Activated CD8-positive, alpha-beta memory T cell treated with anti-CD3 and anti-CD28 coated beads, Interleukin-2, amount 50 U/mL, for 1 hour (primary cell): ENCODE results near the gene RFC3.
"Not testable (repeated sequence)": the region's sequence is repeated elsewhere in the genome, so short reads cannot be mapped to it uniquely, and the experiment has no call there.

Source experiments
- DNase-seq: peaks from one replicate; pipeline ENCODE4 v3.0.0-alpha.2; 2020; ENCODE audit errors: extremely low read depth

Gene RFC3

GRCh38 chr13:33817901-33818706 is at the start of gene RFC3:
RFC3 (plus strand) TSS chr13:33818149; CDS start chr13:33818179, 30 bp downstream.
- DNase-seq, result peak; percentile 70

- no peak for DNase-seq
Observed at GRCh38 chr13:33771296-33771695, 46.7 kb upstream of the RFC3 start.

GRCh38 chr13:33773790-33774462 is 44.0 kb upstream of the RFC3 start:
- no peak for DNase-seq

- DNase-seq, result no peak
Observed at GRCh38 chr13:33775339-33776108, 42.4 kb upstream of the RFC3 start.

- no peak for DNase-seq
Observed at GRCh38 chr13:33776239-33776881, 41.6 kb upstream of the RFC3 start.

- no peak for DNase-seq
Observed at GRCh38 chr13:33782631-33783030, 35.3 kb upstream of the RFC3 start.

- DNase-seq, result not testable (repeated sequence)
Observed at GRCh38 chr13:33783212-33783611, 34.7 kb upstream of the RFC3 start.

- no peak for DNase-seq
Observed at GRCh38 chr13:33784738-33785137, 33.2 kb upstream of the RFC3 start.

GRCh38 chr13:33785384-33785783 is 32.6 kb upstream of the RFC3 start:
- DNase-seq, result no peak

- DNase-seq, result no peak
Observed at GRCh38 chr13:33787051-33787591, 30.8 kb upstream of the RFC3 start.

- no peak for DNase-seq
Observed at GRCh38 chr13:33789066-33789606, 28.8 kb upstream of the RFC3 start.

- DNase-seq, result no peak
Observed at GRCh38 chr13:33789739-33790138, 28.2 kb upstream of the RFC3 start.

GRCh38 chr13:33793726-33794125 is 24.2 kb upstream of the RFC3 start:
- DNase-seq, result no peak

GRCh38 chr13:33794576-33794975 is 23.4 kb upstream of the RFC3 start:
- no peak for DNase-seq

- DNase-seq, result no peak
Observed at GRCh38 chr13:33796095-33796494, 21.9 kb upstream of the RFC3 start.

GRCh38 chr13:33797622-33798021 is 20.3 kb upstream of the RFC3 start:
- DNase-seq, result no peak

GRCh38 chr13:33798023-33798422 is 19.9 kb upstream of the RFC3 start:
- no peak for DNase-seq

- DNase-seq, result no peak
Observed at GRCh38 chr13:33799950-33800592, 17.9 kb upstream of the RFC3 start.

GRCh38 chr13:33800646-33801186 is 17.2 kb upstream of the RFC3 start:
- DNase-seq, result no peak

GRCh38 chr13:33806470-33807248 is 11.3 kb upstream of the RFC3 start:
- DNase-seq, result no peak
